Kidney (tissue), 14 donors: ENCODE data around the gene CYP2S1. TPM values are rescaled to one million over a fixed set of nuclear protein-coding genes. Genes with fewer than 3 reads are reported as not detected.

Source experiments
- DNase-seq, 5 donors: peaks; one replicate each; pipeline ENCODE4 v3.0.0-alpha.2; 2013 to 2020
- FAIRE-seq: peaks from 2 replicates; lab custom pipeline; 2012; peaks lifted over from hg19 to GRCh38; lab: Jason Lieb, UNC
- H3K27ac ChIP-seq, 2 donors: one replicate each; pipeline ENCODE4 v1.7.0; 2013; ENCODE audit warnings: low read depth in 2 of 2, low read length in 2 of 2, inconsistent platforms in 1 of 2
- H3K27me3 ChIP-seq: one replicate; pipeline ENCODE4 v1.7.1; 2013; ENCODE audit warnings: low read length, inconsistent platforms; ENCODE audit not compliant: control insufficient read depth, insufficient read depth
- H3K36me3 ChIP-seq, 3 donors: one replicate each; pipeline versions ENCODE4 v1.7.0 to v1.7.1; 2013; ENCODE audit warnings: low read length in 3 of 3, control low read depth in 1 of 3, inconsistent platforms in 1 of 3; ENCODE audit not compliant: insufficient read depth in 3 of 3, control insufficient read depth in 2 of 3
- H3K4me1 ChIP-seq, 3 donors: one replicate each; pipeline versions ENCODE4 v1.7.0 to v1.7.1; 2013; ENCODE audit warnings: low read length in 3 of 3, inconsistent platforms in 1 of 3, low read depth in 1 of 3; ENCODE audit not compliant: control insufficient read depth in 2 of 3, insufficient read depth in 2 of 3
- H3K4me3 ChIP-seq, 3 donors: one replicate each; pipeline versions ENCODE4 v1.7.0 to v1.8.1; 2013; ENCODE audit warnings: low read length in 3 of 3, control low read depth in 1 of 3, inconsistent platforms in 1 of 3
- H3K9ac ChIP-seq, 3 donors: one replicate each; pipeline versions ENCODE4 v1.7.0 to v1.7.1; 2013; ENCODE audit warnings: low read length in 3 of 3, control low read depth in 1 of 3, inconsistent platforms in 1 of 3
- H3K9me3 ChIP-seq, 3 donors: one replicate each; pipeline versions ENCODE4 v1.7.0 to v1.7.1; 2013; ENCODE audit warnings: low read length in 3 of 3, control low read depth in 1 of 3, inconsistent platforms in 1 of 3; ENCODE audit not compliant: control insufficient read depth in 2 of 3, insufficient read depth in 1 of 3
- CTCF ChIP-seq: IDR thresholded peaks from 3 replicates; pipeline ENCODE4 v1.5.1; 2012; ENCODE audit warnings: mild to moderate bottlenecking, moderate library complexity, borderline replicate concordance; ENCODE audit not compliant: insufficient read depth; ENCODE audit errors: extremely low read depth
- intact Hi-C: fragments of 100-400 bp; cut with DNase I; formaldehyde crosslinking; loops from one replicate; pipeline ENCODE4 v1.11.1; 2022
- polyA plus RNA-seq: library from polyadenylated mRNA; stranded (reverse); fragments of 350-450 nt; fragmentation: Illumina TruSeq; extraction: RNeasy Lipid Tissue Mini Kit (QIAGEN cat#74804); gene quantifications from one replicate; pipeline ENCODE4 v1.2.3, GENCODE V29; 2014; ENCODE audit warnings: low read depth, low replicate concordance; ENCODE audit not compliant: insufficient read depth
- total RNA-seq: library from RNA; stranded (reverse); fragmentation: NEBNext Ultra II Directional; extraction: Animal tissue kit (Norgen Biotek cat#: 25700); gene quantifications from one replicate; pipeline ENCODE4 v1.2.1, GENCODE V29; 2021
- donor health status: control.
- donor health status: control.
- donor health status: control.
- donor health status: control.
- donor health status: control.
- donor health status: DM: yes; HTN: yes; CAD: no.
- donor health status: Normal renal cell carcinoma (clear cell type).

CYP2S1 gene
- total and polyA plus RNA-seq, 2 donors from 2014 or later: 0.97 to 2.0 TPM

- no peak overlapping the region for H3K4me3 ChIP-seq
- no peak overlapping the region for H3K9ac ChIP-seq
- no peaks in the 10 kb centered on the region for H3K27me3 ChIP-seq
- intact Hi-C loops: no loop called here
- no peak for DNase-seq
- FAIRE-seq: no peak
- TF ChIP-seq CTCF: no peak
- no peaks in the 10 kb centered on the region for H3K9me3 ChIP-seq
- H3K36me3 ChIP-seq: no peaks in the 10 kb centered on the region
- no peaks in the 10 kb centered on the region for H3K4me1 ChIP-seq
- H3K27ac ChIP-seq: no peak overlapping the region
Measured at GRCh38 chr19:41154060-41154459, 39.0 kb upstream of the CYP2S1 start.

GRCh38 chr19:41156207-41156606 lies 36.8 kb upstream of the CYP2S1 start:
- Histone ChIP-seq H3K4me3 (no peak overlapping the region), H3K9me3 (no peaks in the 10 kb centered on the region), H3K36me3 (no peaks in the 10 kb centered on the region), H3K27ac (no peak overlapping the region), H3K4me1 (no peaks in the 10 kb centered on the region), H3K27me3 (no peaks in the 10 kb centered on the region), H3K9ac (no peak overlapping the region)
- DNase-seq: no peak
- no peak for FAIRE-seq
- TF ChIP-seq CTCF: no peak
- intact Hi-C loops: no loop called here

- Histone ChIP-seq H3K4me1 (no peaks in the 10 kb centered on the region), H3K27me3 (no peaks in the 10 kb centered on the region), H3K9ac (no peak overlapping the region), H3K27ac (no peak overlapping the region), H3K9me3 (no peaks in the 10 kb centered on the region), H3K4me3 (no peak overlapping the region), H3K36me3 (no peaks in the 10 kb centered on the region)
- FAIRE-seq (no peak), DNase-seq (no peak)
- TF ChIP-seq CTCF: no peak
- intact Hi-C loops: no loop called here
Measured at GRCh38 chr19:41159881-41160280, 33.1 kb upstream of the CYP2S1 start.

GRCh38 chr19:41161903-41162302 lies 31.1 kb upstream of the CYP2S1 start:
- TF ChIP-seq CTCF: no peak
- no peak for DNase-seq

More at GRCh38 chr19:41161903-41162302, 31.1 kb upstream of the CYP2S1 start:
- Histone ChIP-seq H3K27me3 (no peaks in the 10 kb centered on the region), H3K27ac (no peak overlapping the region), H3K9ac (no peak overlapping the region), H3K4me3 (no peak overlapping the region), H3K4me1 (no peaks in the 10 kb centered on the region), H3K36me3 (no peaks in the 10 kb centered on the region), H3K9me3 (no peaks in the 10 kb centered on the region)
- no peak for FAIRE-seq
- intact Hi-C loops: no loop called here
